Hematopoietic multipotent progenitor cell (in vitro differentiated cells): ENCODE results near the gene N4BP2. TPM values are rescaled to one million over a fixed set of nuclear protein-coding genes. Genes with fewer than 3 reads are reported as not detected.

Source experiments
- DNase-seq, 3 donors: peaks; one replicate each; pipeline ENCODE4 v3.0.0-alpha.2; 2011 to 2015; ENCODE audit warnings: low read depth in 2 of 3, low spot score in 2 of 3
- small RNA-seq: library from RNA; depleted of rRNA; stranded (forward); fragments of <200 nt; gene quantifications from one replicate; pipeline ENCODE3, GENCODE V24; 2012
- total RNA-seq: library from RNA; depleted of rRNA; stranded (reverse); fragments of >200 nt; gene quantifications from one replicate; pipeline ENCODE4 v1.2.3, GENCODE V29; 2012

Gene N4BP2
- total RNA-seq, 1 donor, result 14.3 TPM

DNA sequence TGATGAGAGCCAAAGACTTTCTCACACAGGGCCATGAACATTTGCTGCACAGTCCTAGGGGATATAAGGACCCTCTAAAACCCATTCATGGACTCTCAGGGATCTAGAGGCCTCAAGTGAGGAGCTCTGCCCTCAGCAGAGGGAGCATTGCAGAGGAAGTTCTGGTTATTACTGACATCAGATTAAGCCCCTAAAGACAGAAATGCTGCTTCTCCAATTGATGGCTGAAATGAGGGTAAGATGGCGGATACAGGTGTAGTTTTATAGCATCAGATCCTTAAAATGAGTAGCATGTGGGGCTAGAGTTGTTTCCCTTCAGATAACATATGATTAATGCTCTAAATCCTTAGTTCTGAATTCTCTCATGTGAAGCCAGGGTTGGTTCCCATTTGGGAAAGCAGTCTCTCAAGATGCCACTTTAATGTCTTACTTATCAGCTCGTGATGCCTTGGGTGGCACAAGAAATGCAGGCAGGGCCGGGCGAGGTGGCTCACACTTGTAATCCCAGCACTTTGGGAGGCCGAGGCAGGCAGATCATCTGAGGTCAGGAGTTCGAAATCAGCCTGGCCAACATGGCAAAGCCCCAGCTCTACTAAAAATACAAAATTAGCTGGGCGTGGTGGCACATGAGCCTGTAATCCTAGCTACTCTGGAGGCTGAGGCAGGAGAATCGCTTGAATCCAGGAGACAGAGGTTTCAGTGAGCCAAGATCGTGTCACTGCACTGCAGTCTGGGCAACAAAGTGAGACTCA lies 148.0 kb downstream of the N4BP2 start:
- DNase-seq, result no peak

DNA sequence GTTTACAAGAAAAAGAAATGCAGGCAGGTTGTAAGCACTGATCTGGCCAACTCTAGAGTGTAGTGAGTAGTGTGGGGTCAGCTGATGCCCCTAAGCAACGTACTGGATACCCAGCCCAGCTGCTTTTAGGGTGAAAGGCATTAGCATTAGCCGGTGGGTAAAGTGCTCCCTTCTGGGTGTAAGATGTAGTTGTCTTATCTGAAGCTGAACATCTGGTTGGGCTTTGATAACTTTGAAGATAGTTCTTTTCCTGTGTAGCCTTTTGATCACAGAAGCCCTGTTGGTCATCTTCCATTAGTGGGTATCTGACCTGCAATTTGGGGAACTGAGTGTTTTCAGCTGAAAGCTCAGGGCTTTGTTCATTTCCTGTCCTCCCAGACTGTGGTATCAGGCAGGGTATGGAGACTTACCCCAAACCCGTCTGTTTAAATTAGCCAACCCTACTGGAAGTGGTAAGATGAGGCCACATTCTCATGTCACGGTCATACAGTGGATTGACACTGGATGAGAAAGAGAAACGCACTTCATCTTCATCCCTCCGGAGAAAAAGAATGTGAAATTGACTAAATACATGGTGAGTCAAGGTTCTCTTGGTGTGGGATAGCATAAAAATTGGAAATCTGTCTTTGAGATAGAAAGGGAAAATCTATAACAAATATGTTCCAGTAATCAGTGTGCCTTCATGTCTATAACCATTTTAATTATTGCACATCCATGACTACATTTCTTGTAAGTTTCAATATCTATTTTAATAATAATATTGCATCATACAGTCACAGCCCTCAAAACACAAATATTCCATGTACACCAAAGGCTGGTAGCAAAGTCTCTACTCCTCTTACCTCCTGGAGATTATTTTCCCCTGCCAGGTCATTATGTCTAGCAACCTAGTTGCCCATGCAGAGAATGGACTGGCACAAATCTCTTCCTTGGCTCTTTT lies 148.9 kb downstream of the N4BP2 start:
- DNase-seq, result peak in 2 of 3 donors; percentile 68 to 82

DNA sequence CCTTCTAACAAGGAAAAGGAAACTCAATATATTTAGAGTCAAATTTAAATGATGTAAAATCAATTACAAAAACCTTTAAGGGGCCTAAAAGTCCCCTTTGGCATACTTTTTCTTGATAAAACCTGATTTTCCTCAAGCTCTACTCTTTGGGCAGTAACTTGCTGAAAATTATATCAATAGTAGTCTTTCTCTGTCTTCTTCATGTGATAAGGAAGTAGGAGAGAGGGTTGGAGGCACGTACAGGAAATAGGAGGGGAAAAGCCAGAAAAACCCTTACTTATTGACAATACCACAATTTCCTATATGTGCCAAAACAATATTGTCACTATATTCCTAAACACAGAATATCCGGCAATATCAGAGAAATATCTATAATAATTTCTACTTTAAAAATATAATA lies 149.8 kb downstream of the N4BP2 start:
- no peak for DNase-seq

Small RNAs within 50 kb of the gene (small RNA-seq; reads per million reads assigned to genes)
- gene AC095057.1 (not detected), gene RF00432 (not detected), gene RNU6-1112P (not detected)

Other genes with a start within 250 kb of the N4BP2 start
- gene PDS5A, start 78.9 kb upstream of the N4BP2 start, total RNA-seq, result 35.0 TPM
- gene RHOH, start 140.2 kb downstream of the N4BP2 start, total RNA-seq, result 96.4 TPM